Liver (tissue), 3 donors: ENCODE results near the gene PTPRH.

Experiments used
- ATF3 ChIP-seq: IDR thresholded peaks from 2 replicates; pipeline ENCODE4 v1.6.1; 2016; ENCODE audit warnings: antibody characterized with exemption
- CTCF ChIP-seq: fragments of 150-350 bp; IDR thresholded peaks from 2 replicates; pipeline ENCODE4 v1.5.1; 2017; ENCODE audit warnings: improper control_type of control experiment, low read depth, low read length; ENCODE audit not compliant: missing input control
- EGR1 ChIP-seq, 2 donors: IDR thresholded peaks; 2 replicates each; pipeline ENCODE4 v1.6.1; 2016 to 2018; ENCODE audit warnings: antibody characterized with exemption in 2 of 2, low read depth in 2 of 2
- JUND ChIP-seq, 2 donors: IDR thresholded peaks; 2 replicates each; pipeline ENCODE4 v1.6.1; 2016; ENCODE audit warnings: antibody characterized with exemption in 2 of 2
- NR2F2 ChIP-seq: IDR thresholded peaks from 2 replicates; pipeline ENCODE4 v1.6.1; 2016; ENCODE audit warnings: antibody characterized with exemption
- RAD21 ChIP-seq, 2 donors: IDR thresholded peaks; 2 replicates each; pipeline ENCODE4 v1.6.1; 2016; ENCODE audit warnings: antibody characterized with exemption in 2 of 2, mild to moderate bottlenecking in 2 of 2
- RXRA ChIP-seq, 2 donors: IDR thresholded peaks; 2 replicates each; pipeline ENCODE4 v1.6.1; 2017 to 2018; ENCODE audit warnings: antibody characterized with exemption in 2 of 2, mild to moderate bottlenecking in 1 of 2
- SP1 ChIP-seq: IDR thresholded peaks from 2 replicates; pipeline ENCODE4 v1.6.1; 2018; ENCODE audit warnings: antibody characterized with exemption, mild to moderate bottlenecking
- YY1 ChIP-seq: IDR thresholded peaks from 2 replicates; pipeline ENCODE4 v1.6.1; 2016; ENCODE audit warnings: antibody characterized with exemption, mild to moderate bottlenecking
- ZBTB33 ChIP-seq: IDR thresholded peaks from 2 replicates; pipeline ENCODE4 v1.6.1; 2016; ENCODE audit warnings: antibody characterized with exemption
- donor health status: healthy.
- donor health status: healthy.

GRCh38 chr19:55256562-55257460 is 47.5 kb upstream of the PTPRH start:
- TF ChIP-seq EGR1 (IDR thresholded peaks at IDR 0.05; ENCODE audit: low read depth in 2 of 2) = no peak
- TF ChIP-seq CTCF = no peak
- no peak for TF ChIP-seq JUND (IDR thresholded peaks at IDR 0.05)
- no peak for TF ChIP-seq ZBTB33
- TF ChIP-seq RXRA (IDR thresholded peaks at IDR 0.05) = no peak
- TF ChIP-seq ATF3 = no peak
- no peak for TF ChIP-seq YY1
- TF ChIP-seq NR2F2 = no peak
- no peak for TF ChIP-seq RAD21 (IDR thresholded peaks at IDR 0.05)
- no peak for TF ChIP-seq SP1
